Fibroblast of mammary gland (primary cell): ENCODE data around the gene FBXO8.

ENCODE experiments used
- DNase-seq: peaks from one replicate; pipeline ENCODE4 v3.0.0-alpha.2; 2010; ENCODE audit warnings: low read depth
- H3K4me3 ChIP-seq: 2 replicates; pipeline ENCODE4 v1.5.1; 2011; ENCODE audit warnings: low read depth, mild to moderate bottlenecking, low read length, moderate library complexity; ENCODE audit not compliant: control insufficient read depth
- CTCF ChIP-seq: conservative IDR thresholded peaks from 2 replicates; pipeline ENCODE4 v1.5.1; 2011; ENCODE audit warnings: low read depth, low read length, inconsistent platforms; ENCODE audit not compliant: control insufficient read depth, insufficient read depth

FBXO8 gene

GRCh38 chr4:174236359-174236758, 47.1 kb downstream of the FBXO8 start:
- no peak for DNase-seq
- no peak overlapping the region for H3K4me3 ChIP-seq
- no peak for TF ChIP-seq CTCF

- no peak for TF ChIP-seq CTCF
- DNase-seq, result no peak
- H3K4me3 ChIP-seq, result no peak overlapping the region
Measured at GRCh38 chr4:174230680-174231079, 52.8 kb downstream of the FBXO8 start.

- H3K4me3 ChIP-seq, result no peak overlapping the region
- TF ChIP-seq CTCF, result no peak
- DNase-seq, result no peak
Measured at GRCh38 chr4:174230148-174230547, 53.3 kb downstream of the FBXO8 start.

GRCh38 chr4:174228988-174229387, 54.5 kb downstream of the FBXO8 start:
- no peak for TF ChIP-seq CTCF
- H3K4me3 ChIP-seq, result no peak overlapping the region
- no peak for DNase-seq

- DNase-seq, result no peak
- H3K4me3 ChIP-seq, result no peak overlapping the region
- TF ChIP-seq CTCF, result no peak
Measured at GRCh38 chr4:174225349-174226049, 58.0 kb downstream of the FBXO8 start.

GRCh38 chr4:174224550-174224949, 58.9 kb downstream of the FBXO8 start:
- no peak overlapping the region for H3K4me3 ChIP-seq
- no peak for DNase-seq
- no peak for TF ChIP-seq CTCF
